B cell (primary cell): ENCODE measurements around the gene FER.

Experiments
- CTCF ChIP-seq: fragments of 200-600 bp; IDR thresholded peaks from one replicate; pipeline ENCODE4 v1.8.0; 2022; ENCODE audit warnings: antibody characterized with exemption, mild to moderate bottlenecking
- EZH2 ChIP-seq: IDR thresholded peaks from 2 replicates; pipeline ENCODE4 v1.6.1; 2012; ENCODE audit warnings: borderline replicate concordance, low read depth, mild to moderate bottlenecking, moderate library complexity, low read length; ENCODE audit not compliant: insufficient read depth, poor library complexity, severe bottlenecking

DNA sequence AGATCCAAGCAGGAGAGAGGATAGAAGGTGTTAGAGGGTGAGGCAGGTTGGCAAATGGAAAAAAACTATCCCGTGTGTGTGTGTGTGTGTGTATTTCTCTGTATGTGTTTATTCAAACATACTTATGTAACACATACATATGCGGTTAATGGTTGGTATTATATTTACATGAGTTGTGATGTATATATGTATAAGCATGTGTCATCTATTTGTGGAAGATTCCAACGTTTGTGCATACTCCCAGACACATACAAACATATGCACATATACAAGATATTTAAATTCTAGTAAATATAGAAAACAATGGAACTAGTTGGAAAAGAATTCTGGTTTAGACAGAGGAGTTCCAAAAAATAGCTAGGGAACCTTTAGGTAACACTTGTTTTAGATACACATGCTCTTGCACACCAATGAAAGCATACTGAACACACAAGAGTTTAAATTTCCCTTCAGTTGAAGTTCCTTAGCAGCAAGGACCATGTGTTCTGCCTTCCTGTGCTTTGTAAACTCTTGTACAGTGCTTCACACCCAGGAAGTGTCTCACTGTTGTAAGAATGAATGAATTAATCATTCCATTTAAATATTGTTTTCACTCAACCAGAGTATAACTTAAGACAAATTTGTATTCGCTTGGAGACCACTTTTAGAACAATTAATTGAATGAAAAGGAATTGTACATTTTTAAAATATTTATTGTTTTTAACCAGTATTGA is 257.8 kb downstream of the FER start:
- no peak for TF ChIP-seq CTCF
- TF ChIP-seq EZH2, result no peak
